ENCODE results near the gene RNF157.

Gene RNF157

GRCh38 chr17:76136276-76137000 is 103.9 kb downstream of the RNF157 start:
- TF ChIP-seq CTCF (IDR thresholded peaks at IDR 0.05; ENCODE audit: extremely low read depth, missing control alignments) = no peak
- no peak for DNase-seq (ENCODE audit: low spot score)

GRCh38 chr17:76135810-76136188 is 104.5 kb downstream of the RNF157 start:
- TF ChIP-seq CTCF (IDR thresholded peaks at IDR 0.05; ENCODE audit: extremely low read depth, missing control alignments) = no peak
- no peak for DNase-seq (ENCODE audit: low spot score)

- no peak for DNase-seq (ENCODE audit: low spot score)
- no peak for TF ChIP-seq CTCF (IDR thresholded peaks at IDR 0.05; ENCODE audit: extremely low read depth, missing control alignments)
Measured at GRCh38 chr17:76134911-76135809, 105.1 kb downstream of the RNF157 start.

GRCh38 chr17:76132574-76133338 is 107.5 kb downstream of the RNF157 start:
- no peak for TF ChIP-seq CTCF (IDR thresholded peaks at IDR 0.05; ENCODE audit: extremely low read depth, missing control alignments)
- DNase-seq (ENCODE audit: low spot score) = no peak

GRCh38 chr17:76131692-76132573 is 108.4 kb downstream of the RNF157 start:
- no peak for DNase-seq (ENCODE audit: low spot score)
- no peak for TF ChIP-seq CTCF (IDR thresholded peaks at IDR 0.05; ENCODE audit: extremely low read depth, missing control alignments)

- no peak for DNase-seq (ENCODE audit: low spot score)
- TF ChIP-seq CTCF (IDR thresholded peaks at IDR 0.05; ENCODE audit: extremely low read depth, missing control alignments) = no peak
Measured at GRCh38 chr17:76131051-76131691, 109.1 kb downstream of the RNF157 start.
